Ovary (tissue), 3 donors: ENCODE results near the gene TLDC2.

Experiments
- POLR2A ChIP-seq: fragments of 450-650 bp; IDR thresholded peaks from one replicate; pipeline ENCODE4 v1.6.1; 2017; ENCODE audit warnings: antibody characterized with exemption, mild to moderate bottlenecking, moderate library complexity
- TF ChIP-seq, protein P1 (sequence below), 3 donors: fragments of 450-650 bp in 2 of 3; fragments of 200-600 bp in 1 of 3; IDR thresholded peaks; one replicate each; pipeline versions ENCODE4 v1.5.1 to v1.8.0; 2016 to 2022; ENCODE audit warnings: antibody characterized with exemption in 3 of 3, mild to moderate bottlenecking in 1 of 3
- donor health status: DM: no; HTN: no; CAD: no.

DNA sequence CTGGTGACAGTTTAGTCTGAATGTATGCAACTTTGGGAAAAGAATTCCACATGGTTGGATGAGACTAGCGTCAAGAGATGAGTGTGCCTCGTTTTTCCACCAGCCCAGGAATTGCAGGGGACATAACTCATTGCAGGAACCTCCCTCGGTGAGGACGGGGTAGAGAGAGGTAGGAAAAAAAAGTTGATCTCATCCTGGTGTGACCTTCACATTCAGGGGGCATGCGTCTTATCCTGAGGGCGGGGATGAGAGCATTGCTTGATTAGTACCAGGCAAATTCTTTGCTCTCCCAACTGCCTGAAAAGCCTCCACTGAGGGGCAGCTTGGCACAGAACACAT, 11.8 kb downstream of the TLDC2 start:
- TF ChIP-seq POLR2A = no peak
- TF ChIP-seq, protein P1, sequence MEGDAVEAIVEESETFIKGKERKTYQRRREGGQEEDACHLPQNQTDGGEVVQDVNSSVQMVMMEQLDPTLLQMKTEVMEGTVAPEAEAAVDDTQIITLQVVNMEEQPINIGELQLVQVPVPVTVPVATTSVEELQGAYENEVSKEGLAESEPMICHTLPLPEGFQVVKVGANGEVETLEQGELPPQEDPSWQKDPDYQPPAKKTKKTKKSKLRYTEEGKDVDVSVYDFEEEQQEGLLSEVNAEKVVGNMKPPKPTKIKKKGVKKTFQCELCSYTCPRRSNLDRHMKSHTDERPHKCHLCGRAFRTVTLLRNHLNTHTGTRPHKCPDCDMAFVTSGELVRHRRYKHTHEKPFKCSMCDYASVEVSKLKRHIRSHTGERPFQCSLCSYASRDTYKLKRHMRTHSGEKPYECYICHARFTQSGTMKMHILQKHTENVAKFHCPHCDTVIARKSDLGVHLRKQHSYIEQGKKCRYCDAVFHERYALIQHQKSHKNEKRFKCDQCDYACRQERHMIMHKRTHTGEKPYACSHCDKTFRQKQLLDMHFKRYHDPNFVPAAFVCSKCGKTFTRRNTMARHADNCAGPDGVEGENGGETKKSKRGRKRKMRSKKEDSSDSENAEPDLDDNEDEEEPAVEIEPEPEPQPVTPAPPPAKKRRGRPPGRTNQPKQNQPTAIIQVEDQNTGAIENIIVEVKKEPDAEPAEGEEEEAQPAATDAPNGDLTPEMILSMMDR (IDR thresholded peaks at IDR 0.05) = no peak
